PC-9 (cell line): ENCODE measurements around the gene CAST.

Experiments
- EZH2 ChIP-seq: fragments of 200-600 bp; sonication (generic); IDR thresholded peaks from 2 replicates; pipeline ENCODE4 v1.8.0; 2017; ENCODE audit warnings: antibody characterized with exemption, low read depth
- TF ChIP-seq, protein P1 (sequence below): fragments of 200-600 bp; sonication (generic); conservative IDR thresholded peaks from 2 replicates; pipeline ENCODE4 v1.6.1; 2017; ENCODE audit warnings: mixed run types, antibody characterized with exemption, mild to moderate bottlenecking, moderate library complexity

GRCh38 chr5:96709152-96709821 is 47.1 kb downstream of the CAST start:
- no peak for TF ChIP-seq EZH2
- TF ChIP-seq, protein P1, sequence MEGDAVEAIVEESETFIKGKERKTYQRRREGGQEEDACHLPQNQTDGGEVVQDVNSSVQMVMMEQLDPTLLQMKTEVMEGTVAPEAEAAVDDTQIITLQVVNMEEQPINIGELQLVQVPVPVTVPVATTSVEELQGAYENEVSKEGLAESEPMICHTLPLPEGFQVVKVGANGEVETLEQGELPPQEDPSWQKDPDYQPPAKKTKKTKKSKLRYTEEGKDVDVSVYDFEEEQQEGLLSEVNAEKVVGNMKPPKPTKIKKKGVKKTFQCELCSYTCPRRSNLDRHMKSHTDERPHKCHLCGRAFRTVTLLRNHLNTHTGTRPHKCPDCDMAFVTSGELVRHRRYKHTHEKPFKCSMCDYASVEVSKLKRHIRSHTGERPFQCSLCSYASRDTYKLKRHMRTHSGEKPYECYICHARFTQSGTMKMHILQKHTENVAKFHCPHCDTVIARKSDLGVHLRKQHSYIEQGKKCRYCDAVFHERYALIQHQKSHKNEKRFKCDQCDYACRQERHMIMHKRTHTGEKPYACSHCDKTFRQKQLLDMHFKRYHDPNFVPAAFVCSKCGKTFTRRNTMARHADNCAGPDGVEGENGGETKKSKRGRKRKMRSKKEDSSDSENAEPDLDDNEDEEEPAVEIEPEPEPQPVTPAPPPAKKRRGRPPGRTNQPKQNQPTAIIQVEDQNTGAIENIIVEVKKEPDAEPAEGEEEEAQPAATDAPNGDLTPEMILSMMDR: no peak
